Fibroblast of the aortic adventitia (primary cell): ENCODE results near the gene CXorf58. TPM values are rescaled to one million over a fixed set of nuclear protein-coding genes. Genes with fewer than 3 reads are reported as not detected.
A peak's percentile ranks its signal among the peaks of the same experiment; 100 is the strongest.

Source experiments
- DNase-seq: peaks from one replicate; pipeline ENCODE4 v3.0.0-alpha.2; 2010; ENCODE audit warnings: low read depth
- H3K4me3 ChIP-seq: 2 replicates; pipeline ENCODE4 v1.5.1; 2011; ENCODE audit warnings: low read depth, mild to moderate bottlenecking, control low read depth, low read length, moderate library complexity
- CTCF ChIP-seq: IDR thresholded peaks from 2 replicates; pipeline ENCODE4 v1.5.1; 2011; ENCODE audit warnings: mild to moderate bottlenecking, low read length, control low read depth, inconsistent platforms; ENCODE audit not compliant: insufficient read depth
- total RNA-seq: library from RNA; depleted of rRNA; stranded (reverse); fragments of >200 nt; gene quantifications from 2 replicates; pipeline ENCODE4 v1.2.3, GENCODE V29; 2012; ENCODE audit warnings: low replicate concordance

CXorf58 gene
- total RNA-seq, 1 donor: not detected

GRCh38 chrX:23879380-23880090 lies 28.3 kb upstream of the CXorf58 start:
- TF ChIP-seq CTCF: no peak
- no peak overlapping the region for H3K4me3 ChIP-seq
- DNase-seq: no peak

- peak; percentile 67 for DNase-seq
- no peak overlapping the region for H3K4me3 ChIP-seq
- TF ChIP-seq CTCF: no peak
Observed at GRCh38 chrX:23883737-23884354, 24.0 kb upstream of the CXorf58 start.

- DNase-seq: no peak
- H3K4me3 ChIP-seq: no peak overlapping the region
- no peak for TF ChIP-seq CTCF
Observed at GRCh38 chrX:23884427-23885024, 23.3 kb upstream of the CXorf58 start.

- DNase-seq: no peak
- TF ChIP-seq CTCF: no peak
- no peak overlapping the region for H3K4me3 ChIP-seq
Observed at GRCh38 chrX:23885803-23886202, 22.0 kb upstream of the CXorf58 start.

- no peak for DNase-seq
- H3K4me3 ChIP-seq: no peak overlapping the region
- no peak for TF ChIP-seq CTCF
Observed at GRCh38 chrX:23887451-23887850, 20.4 kb upstream of the CXorf58 start.

GRCh38 chrX:23887918-23888317 lies 19.9 kb upstream of the CXorf58 start:
- DNase-seq: no peak
- no peak for TF ChIP-seq CTCF
- H3K4me3 ChIP-seq: no peak overlapping the region
